ENCODE results near the gene HDAC9.

The HDAC9 gene

GRCh38 chr7:18573410-18574234 is 78.1 kb downstream of the HDAC9 start:
- TF ChIP-seq ZNF70 (CRISPR knock-in tag; IDR thresholded peaks at IDR 0.05): no peak
- no peak for TF ChIP-seq ZFP30 (CRISPR knock-in tag; IDR thresholded peaks at IDR 0.05)
- no peak for TF ChIP-seq RARB (CRISPR knock-in tag; IDR thresholded peaks at IDR 0.05)
- no peak for TF ChIP-seq CREB5 (CRISPR knock-in tag; IDR thresholded peaks at IDR 0.05; ENCODE audit: low read depth)
- TF ChIP-seq ZNF565 (CRISPR knock-in tag; conservative IDR thresholded peaks at IDR 0.05; ENCODE audit: low read depth): no peak
- no peak for TF ChIP-seq ZNF8 (CRISPR knock-in tag; IDR thresholded peaks at IDR 0.05)
- TF ChIP-seq ISL1 (CRISPR knock-in tag; IDR thresholded peaks at IDR 0.05): no peak
- TF ChIP-seq TCF4 (CRISPR knock-in tag; IDR thresholded peaks at IDR 0.05; ENCODE audit: borderline replicate concordance): no peak
- no peak for TF ChIP-seq TOX (CRISPR knock-in tag; IDR thresholded peaks at IDR 0.05; ENCODE audit: borderline replicate concordance)
- ATAC-seq: no peak

- TF ChIP-seq ZNF565 (CRISPR knock-in tag; conservative IDR thresholded peaks at IDR 0.05; ENCODE audit: low read depth): no peak
- no peak for TF ChIP-seq PPARA (CRISPR knock-in tag; IDR thresholded peaks at IDR 0.05; ENCODE audit: borderline replicate concordance)
- TF ChIP-seq CSRNP3 (CRISPR knock-in tag; IDR thresholded peaks at IDR 0.05): no peak
- TF ChIP-seq ZNF8 (CRISPR knock-in tag; IDR thresholded peaks at IDR 0.05): no peak
- no peak for TF ChIP-seq GLIS3 (CRISPR knock-in tag; IDR thresholded peaks at IDR 0.05)
- TF ChIP-seq ESRRG (CRISPR knock-in tag; IDR thresholded peaks at IDR 0.05): no peak
- no peak for TF ChIP-seq OSR1 (CRISPR knock-in tag; IDR thresholded peaks at IDR 0.05)
- no peak for TF ChIP-seq TSHZ2 (CRISPR knock-in tag; IDR thresholded peaks at IDR 0.05)
- TF ChIP-seq ZFP3 (CRISPR knock-in tag; IDR thresholded peaks at IDR 0.05): no peak
- TF ChIP-seq ISL1 (CRISPR knock-in tag; IDR thresholded peaks at IDR 0.05): no peak
- TF ChIP-seq POU6F1 (CRISPR knock-in tag; IDR thresholded peaks at IDR 0.05; ENCODE audit: borderline replicate concordance, low read depth): no peak
- TF ChIP-seq ARNTL (CRISPR knock-in tag; IDR thresholded peaks at IDR 0.05; ENCODE audit: borderline replicate concordance, low read depth): no peak
- no peak for TF ChIP-seq TCF4 (CRISPR knock-in tag; IDR thresholded peaks at IDR 0.05; ENCODE audit: borderline replicate concordance)
- no peak for TF ChIP-seq BACH2 (CRISPR knock-in tag; IDR thresholded peaks at IDR 0.05; ENCODE audit: borderline replicate concordance)
- no peak for TF ChIP-seq CREB5 (CRISPR knock-in tag; IDR thresholded peaks at IDR 0.05; ENCODE audit: low read depth)
- no peak for TF ChIP-seq RARB (CRISPR knock-in tag; IDR thresholded peaks at IDR 0.05)
- no peak for TF ChIP-seq ZFP30 (CRISPR knock-in tag; IDR thresholded peaks at IDR 0.05)
- TF ChIP-seq PATZ1 (CRISPR knock-in tag; IDR thresholded peaks at IDR 0.05; ENCODE audit: borderline replicate concordance): no peak
- no peak for ATAC-seq
Measured at GRCh38 chr7:18574235-18574540, 78.6 kb downstream of the HDAC9 start.

Measured in SK-N-SH treated with all-trans-retinoic acid at 6 μM for 48 hours (cell line).